ENCODE data around the gene TANC1. TPM values are rescaled to one million over a fixed set of nuclear protein-coding genes. Genes with fewer than 3 reads are reported as not detected.

TANC1 gene
- total RNA-seq, 1 donor from 2014 or later, result 61.9 TPM

DNA sequence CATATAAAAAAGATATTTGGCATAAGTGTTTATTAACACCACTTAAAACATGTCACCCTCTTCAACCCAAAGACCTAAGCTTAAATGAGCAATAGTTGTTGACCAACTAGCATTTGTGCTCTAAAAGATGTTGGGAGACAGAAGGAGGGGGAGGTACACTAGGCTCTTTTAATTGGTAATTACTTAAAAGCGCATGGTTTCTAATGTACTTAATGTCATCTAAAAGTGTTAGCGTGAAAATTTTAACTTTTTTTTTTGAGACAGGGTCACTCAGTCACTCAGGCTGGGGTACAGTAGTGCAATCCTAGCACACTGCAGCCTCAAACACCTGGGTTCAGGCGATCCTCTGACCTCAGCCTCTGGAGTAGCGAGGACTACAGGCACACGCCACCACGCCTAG lies 312.6 kb downstream of the TANC1 start:
- peaks cover 14% of the 10 kb centered on the region for H3K4me1 ChIP-seq
- intact Hi-C loops (cut with DNase I), result no loop called here
- peaks cover 0 to 4% of the 10 kb centered on the region in 2 donors for H3K36me3 ChIP-seq

More for the DNA sequence above, 312.6 kb downstream of the TANC1 start:
- Histone ChIP-seq H3K27ac (no peak overlapping the region), H3K27me3 (no peaks in the 10 kb centered on the region), H3K9me3 (no peaks in the 10 kb centered on the region), H3K4me3 (no peak overlapping the region)
- TF ChIP-seq POLR2A (IDR thresholded peaks at IDR 0.05), result no peak
- TF ChIP-seq, protein P1, sequence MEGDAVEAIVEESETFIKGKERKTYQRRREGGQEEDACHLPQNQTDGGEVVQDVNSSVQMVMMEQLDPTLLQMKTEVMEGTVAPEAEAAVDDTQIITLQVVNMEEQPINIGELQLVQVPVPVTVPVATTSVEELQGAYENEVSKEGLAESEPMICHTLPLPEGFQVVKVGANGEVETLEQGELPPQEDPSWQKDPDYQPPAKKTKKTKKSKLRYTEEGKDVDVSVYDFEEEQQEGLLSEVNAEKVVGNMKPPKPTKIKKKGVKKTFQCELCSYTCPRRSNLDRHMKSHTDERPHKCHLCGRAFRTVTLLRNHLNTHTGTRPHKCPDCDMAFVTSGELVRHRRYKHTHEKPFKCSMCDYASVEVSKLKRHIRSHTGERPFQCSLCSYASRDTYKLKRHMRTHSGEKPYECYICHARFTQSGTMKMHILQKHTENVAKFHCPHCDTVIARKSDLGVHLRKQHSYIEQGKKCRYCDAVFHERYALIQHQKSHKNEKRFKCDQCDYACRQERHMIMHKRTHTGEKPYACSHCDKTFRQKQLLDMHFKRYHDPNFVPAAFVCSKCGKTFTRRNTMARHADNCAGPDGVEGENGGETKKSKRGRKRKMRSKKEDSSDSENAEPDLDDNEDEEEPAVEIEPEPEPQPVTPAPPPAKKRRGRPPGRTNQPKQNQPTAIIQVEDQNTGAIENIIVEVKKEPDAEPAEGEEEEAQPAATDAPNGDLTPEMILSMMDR (IDR thresholded peaks at IDR 0.05), result no peak
- no peak for TF ChIP-seq POLR2AphosphoS5 (IDR thresholded peaks at IDR 0.05; ENCODE audit: insufficient read depth in 1 of 2, low read depth in 1 of 2)
- DNase-seq (ENCODE audit: extremely low spot score in 2 of 2), result no peak

Small RNA genes lying within 50 kb of the gene (microRNA-seq; reads per million reads assigned to microRNA genes)
- not detected for gene MIR6888 (ENCODE audit: borderline number of aligned reads, borderline replicate concordance)

Small RNA genes lying within 50 kb of the gene (small RNA-seq; reads per million reads assigned to genes)
- gene MIR6888 (not detected), gene RNU2-21P (not detected), gene RNU6-580P (not detected)

Other genes starting within 250 kb of the TANC1 start
- gene DAPL1, start 173.3 kb upstream of the TANC1 start, total RNA-seq, result 101 TPM

Data from vagina (tissue), 2 donors.